Sigmoid colon (tissue), 7 donors: ENCODE results near the gene TMEM47. TPM values are rescaled to one million over a fixed set of nuclear protein-coding genes. Genes with fewer than 3 reads are reported as not detected.

Experiments
- DNase-seq: peaks from one replicate; pipeline ENCODE4 v3.0.0-alpha.2; 2019
- H3K27ac ChIP-seq, 4 donors: fragments of 200-600 bp; sonication (generic); one replicate each; pipeline ENCODE4 v1.5.1; 2016 to 2019; ENCODE audit warnings: mild to moderate bottlenecking in 1 of 4
- H3K27me3 ChIP-seq, 3 donors: fragments of 200-600 bp; sonication (generic); one replicate each; pipeline ENCODE4 v1.5.1; 2019; ENCODE audit warnings: mild to moderate bottlenecking in 1 of 3
- H3K36me3 ChIP-seq, 4 donors: fragments of 200-600 bp; sonication (generic); one replicate each; pipeline ENCODE4 v1.5.1; 2016 to 2019
- H3K4me1 ChIP-seq, 4 donors: fragments of 200-600 bp; sonication (generic); one replicate each; pipeline ENCODE4 v1.5.1; 2017 to 2019
- H3K4me3 ChIP-seq, 4 donors: fragments of 200-600 bp; sonication (generic); one replicate each; pipeline ENCODE4 v1.5.1; 2017 to 2019; ENCODE audit warnings: mild to moderate bottlenecking in 2 of 4, moderate library complexity in 1 of 4
- H3K9me3 ChIP-seq, 4 donors: fragments of 200-600 bp in 3 of 4; sonication (generic) in 3 of 4; one replicate each; pipeline versions ENCODE4 v1.5.1 to v1.6.1; 2013 to 2019
- CTCF ChIP-seq, 4 experiments: fragments of 450-650 bp in 3 of 4; fragments of 200-600 bp in 1 of 4; IDR thresholded peaks; one replicate each; pipeline ENCODE4 v1.5.1; 2016 to 2019; ENCODE audit warnings: antibody characterized with exemption in 4 of 4, mild to moderate bottlenecking in 3 of 4, moderate library complexity in 2 of 4
- EP300 ChIP-seq, 4 donors: sonication (generic); formaldehyde crosslinking; IDR thresholded peaks; one replicate each; pipeline ENCODE4 v1.6.1; 2017; ENCODE audit warnings: antibody characterized with exemption in 4 of 4
- POLR2A ChIP-seq, 2 donors: fragments of 450-650 bp; IDR thresholded peaks; one replicate each; pipeline ENCODE4 v1.6.1; 2016; ENCODE audit warnings: antibody characterized with exemption in 2 of 2, mild to moderate bottlenecking in 2 of 2, moderate library complexity in 2 of 2
- POLR2AphosphoS5 ChIP-seq, 4 donors: sonication (generic); formaldehyde crosslinking; IDR thresholded peaks; one replicate each; pipeline ENCODE4 v1.6.1; 2017; ENCODE audit warnings: antibody characterized with exemption in 4 of 4
- WGBS, 2 donors: extraction: QIAGEN DNeasy Blood & Tissue Kit; methylation state at CpG; one replicate each; pipeline ENCODE4 v1.1.7; 2013; 5-methylcytosine and 5-hydroxymethylcytosine counted together
- intact Hi-C: fragments of 100-400 bp; cut with DNase I; formaldehyde crosslinking; loops from one replicate; pipeline ENCODE4 v1.15.1; 2023
- polyA plus RNA-seq, 3 donors: library from polyadenylated mRNA; stranded (reverse); fragments of 200-250 nt; gene quantifications; one replicate each; pipeline ENCODE4 v1.2.3, GENCODE V29; 2013
- total RNA-seq, 4 donors: library from RNA; depleted of rRNA; stranded (reverse); fragments of >200 nt; gene quantifications; one replicate each; pipeline ENCODE4 v1.1.0, GENCODE V29; 2016
- donor health status: healthy with polysubstance abuse.
- donor health status: Bipolar disorder and iron deficiency.
- donor health status: healthy.

Gene TMEM47
- total and polyA plus RNA-seq, 7 donors, result 1.2 to 98.1 (median 71.5) TPM

GRCh38 chrX:34642849-34643248 lies 14.2 kb downstream of the TMEM47 start:
- H3K4me1 ChIP-seq, result peaks cover 0 to 10% (median 2%) of the 10 kb centered on the region in 4 donors
- H3K9me3 ChIP-seq, result no peaks in the 10 kb centered on the region
- no peak overlapping the region for H3K27ac ChIP-seq
- intact Hi-C loops, result no loop called here
- H3K4me3 ChIP-seq, result no peak overlapping the region
- no peaks in the 10 kb centered on the region for H3K36me3 ChIP-seq
- no peak for DNase-seq
- TF ChIP-seq EP300 (IDR thresholded peaks at IDR 0.05) (no peak), POLR2A (IDR thresholded peaks at IDR 0.05) (no peak), POLR2AphosphoS5 (IDR thresholded peaks at IDR 0.05) (no peak), CTCF (IDR thresholded peaks at IDR 0.05) (no peak)
- no peaks in the 10 kb centered on the region for H3K27me3 ChIP-seq
- 80 to 83% methylated on average over 2 of the region's 2 CpGs for WGBS, 2 donors

GRCh38 chrX:34638116-34638515 lies 19.0 kb downstream of the TMEM47 start:
- H3K27ac ChIP-seq, result no peak overlapping the region
- DNase-seq, result no peak
- H3K27me3 ChIP-seq, result no peaks in the 10 kb centered on the region
- intact Hi-C loops, result no loop called here
- H3K36me3 ChIP-seq, result no peaks in the 10 kb centered on the region
- WGBS, 2 donors, result 17 to 61% methylated on average over 1 of the region's 1 CpG
- H3K9me3 ChIP-seq, result no peaks in the 10 kb centered on the region
- H3K4me3 ChIP-seq, result no peak overlapping the region
- TF ChIP-seq EP300 (IDR thresholded peaks at IDR 0.05) (no peak), CTCF (IDR thresholded peaks at IDR 0.05) (peak in 2 of 4 experiments; percentile 15 to 45), POLR2A (IDR thresholded peaks at IDR 0.05) (no peak), POLR2AphosphoS5 (IDR thresholded peaks at IDR 0.05) (no peak)
- peaks cover 0 to 18% (median 2%) of the 10 kb centered on the region in 4 donors for H3K4me1 ChIP-seq

- H3K4me3 ChIP-seq, result no peak overlapping the region
- intact Hi-C loops, result no loop called here
- 44 to 68% methylated on average over 2 of the region's 2 CpGs for WGBS, 2 donors
- peaks cover 0 to 21% (median 0%) of the 10 kb centered on the region in 4 donors for H3K4me1 ChIP-seq
- H3K36me3 ChIP-seq, result peaks cover 0 to 3% (median 0%) of the 10 kb centered on the region in 4 donors
- no peak for DNase-seq
- no peak overlapping the region for H3K27ac ChIP-seq
- no peaks in the 10 kb centered on the region for H3K27me3 ChIP-seq
- H3K9me3 ChIP-seq, result no peaks in the 10 kb centered on the region
- TF ChIP-seq CTCF (IDR thresholded peaks at IDR 0.05) (no peak), POLR2AphosphoS5 (IDR thresholded peaks at IDR 0.05) (no peak), POLR2A (IDR thresholded peaks at IDR 0.05) (no peak), EP300 (IDR thresholded peaks at IDR 0.05) (no peak)
These were observed 22.7 kb downstream of the TMEM47 start for GRCh38 chrX:34634349-34634748.

- Histone ChIP-seq H3K4me1 (peaks cover 0 to 21% (median 0%) of the 10 kb centered on the region in 4 donors), H3K27me3 (no peaks in the 10 kb centered on the region), H3K9me3 (no peaks in the 10 kb centered on the region), H3K27ac (no peak overlapping the region), H3K4me3 (no peak overlapping the region), H3K36me3 (peaks cover 0 to 3% (median 0%) of the 10 kb centered on the region in 4 donors)
- intact Hi-C loops, result no loop called here
- DNase-seq, result no peak
- WGBS, 2 donors, result 80 to 81% methylated on average over 3 of the region's 3 CpGs
- TF ChIP-seq POLR2A (IDR thresholded peaks at IDR 0.05) (no peak), CTCF (IDR thresholded peaks at IDR 0.05) (no peak), EP300 (IDR thresholded peaks at IDR 0.05) (no peak), POLR2AphosphoS5 (IDR thresholded peaks at IDR 0.05) (no peak)
These were observed 24.7 kb downstream of the TMEM47 start for GRCh38 chrX:34632384-34632783.
